Ovary (tissue), 9 donors: Measurements from ENCODE around the gene SLC25A36. TPM values are rescaled to one million over a fixed set of nuclear protein-coding genes. Genes with fewer than 3 reads are reported as not detected.

Experiments used
- DNase-seq, 5 donors: peaks; one replicate each; pipeline ENCODE4 v3.0.0-alpha.2; 2019 to 2020
- H3K27ac ChIP-seq, 2 donors: fragments of 200-600 bp; one replicate each; pipeline versions ENCODE4 v1.5.1 to v1.8.0; 2019 to 2022
- H3K27me3 ChIP-seq: fragments of 200-600 bp; one replicate; pipeline ENCODE4 v1.8.0; 2022
- H3K36me3 ChIP-seq: fragments of 200-600 bp; sonication (generic); one replicate; pipeline ENCODE4 v1.5.1; 2019
- H3K4me1 ChIP-seq: one replicate; pipeline ENCODE4 v1.8.1; 2013; ENCODE audit warnings: mild to moderate bottlenecking, moderate library complexity; ENCODE audit not compliant: insufficient read depth
- H3K4me3 ChIP-seq: fragments of 200-600 bp; sonication (generic); one replicate; pipeline ENCODE4 v1.5.1; 2017
- H3K9me3 ChIP-seq, 2 donors: fragments of 200-600 bp in 1 of 2; sonication (generic) in 1 of 2; one replicate each; pipeline versions ENCODE4 v1.5.1 to v1.8.1; 2013 to 2019; ENCODE audit warnings: mild to moderate bottlenecking in 1 of 2, moderate library complexity in 1 of 2
- EP300 ChIP-seq: sonication (generic); formaldehyde crosslinking; IDR thresholded peaks from one replicate; pipeline ENCODE4 v1.6.1; 2017; ENCODE audit warnings: antibody characterized with exemption
- POLR2A ChIP-seq: fragments of 450-650 bp; IDR thresholded peaks from one replicate; pipeline ENCODE4 v1.6.1; 2017; ENCODE audit warnings: antibody characterized with exemption, mild to moderate bottlenecking, moderate library complexity
- WGBS, 3 donors: extraction: QIAGEN DNeasy Blood & Tissue Kit in 1 of 3; methylation state at CpG; one replicate each; pipeline versions ENCODE4 v1.1.5 to v1.1.7; 2013 to 2017; 5-methylcytosine and 5-hydroxymethylcytosine counted together
- intact Hi-C, 4 donors: fragments of 100-400 bp; cut with DNase I; formaldehyde crosslinking; loops; one replicate each; pipeline versions ENCODE4 v1.11.0 to v1.15.1; 2022 to 2023
- polyA plus RNA-seq, 2 donors: library from polyadenylated mRNA; stranded (reverse); fragments of 200-250 nt in 1 of 2; fragments of 350-450 nt in 1 of 2; fragmentation: Illumina TruSeq in 1 of 2; extraction: RNeasy Lipid Tissue Mini Kit (QIAGEN cat#74804) in 1 of 2; gene quantifications; one replicate each; pipeline ENCODE4 v1.2.3, GENCODE V29; 2013 to 2014
- total RNA-seq, 7 donors: library from RNA; depleted of rRNA in 2 of 7; stranded (reverse); fragments of >200 nt in 2 of 7; fragmentation: NEBNext Ultra II Directional in 3 of 7; extraction: Animal tissue kit (Norgen Biotek cat#: 25700) in 3 of 7; gene quantifications; one replicate each; pipeline versions ENCODE4 v1.1.0 to v1.2.4, GENCODE V29; 2016 to 2023
- TF ChIP-seq, protein P1 (sequence below), 3 donors: fragments of 450-650 bp in 2 of 3; fragments of 200-600 bp in 1 of 3; IDR thresholded peaks; one replicate each; pipeline versions ENCODE4 v1.5.1 to v1.8.0; 2016 to 2022; ENCODE audit warnings: antibody characterized with exemption in 3 of 3, mild to moderate bottlenecking in 1 of 3
- donor health status: DM: no; HTN: no; CAD: no; lungs with moderate emphysema.
- donor health status: DM: no; HTN: no; CAD: no.
- donor health status: Bipolar disorder and iron deficiency.
- donor health status: DM: yes; HTN: yes; CAD: no.
- donor health status: DM: no; HTN: no; CAD: no.
- donor health status: DM: yes; HTN: yes; CAD: no.

Gene SLC25A36
- total and polyA plus RNA-seq, 9 donors: 34.7 to 99.3 (median 76.4) TPM

DNA sequence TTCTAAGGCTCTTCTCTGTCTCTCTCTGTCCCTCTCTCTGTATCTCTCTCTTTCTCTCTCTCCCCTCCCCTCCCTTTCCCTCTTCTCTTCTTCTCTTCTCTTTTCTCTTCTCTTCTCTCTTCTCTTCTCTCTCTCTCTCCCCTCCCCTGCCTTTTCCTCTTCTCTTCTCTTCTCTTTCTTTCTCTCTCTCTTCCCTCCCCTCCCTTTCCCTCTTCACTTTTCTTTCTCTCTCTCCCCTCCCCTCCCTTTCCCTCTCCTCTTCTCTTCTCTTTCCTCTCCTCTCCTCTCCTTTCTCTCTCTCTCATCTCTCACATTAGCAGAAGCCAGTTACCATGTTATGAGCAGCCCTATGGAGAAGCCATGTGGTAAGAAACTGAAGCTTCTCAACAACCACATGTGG is 25.0 kb upstream of the SLC25A36 start:
- DNase-seq: no peak
- no peak for TF ChIP-seq EP300
- no peak for TF ChIP-seq POLR2A
- TF ChIP-seq, protein P1, sequence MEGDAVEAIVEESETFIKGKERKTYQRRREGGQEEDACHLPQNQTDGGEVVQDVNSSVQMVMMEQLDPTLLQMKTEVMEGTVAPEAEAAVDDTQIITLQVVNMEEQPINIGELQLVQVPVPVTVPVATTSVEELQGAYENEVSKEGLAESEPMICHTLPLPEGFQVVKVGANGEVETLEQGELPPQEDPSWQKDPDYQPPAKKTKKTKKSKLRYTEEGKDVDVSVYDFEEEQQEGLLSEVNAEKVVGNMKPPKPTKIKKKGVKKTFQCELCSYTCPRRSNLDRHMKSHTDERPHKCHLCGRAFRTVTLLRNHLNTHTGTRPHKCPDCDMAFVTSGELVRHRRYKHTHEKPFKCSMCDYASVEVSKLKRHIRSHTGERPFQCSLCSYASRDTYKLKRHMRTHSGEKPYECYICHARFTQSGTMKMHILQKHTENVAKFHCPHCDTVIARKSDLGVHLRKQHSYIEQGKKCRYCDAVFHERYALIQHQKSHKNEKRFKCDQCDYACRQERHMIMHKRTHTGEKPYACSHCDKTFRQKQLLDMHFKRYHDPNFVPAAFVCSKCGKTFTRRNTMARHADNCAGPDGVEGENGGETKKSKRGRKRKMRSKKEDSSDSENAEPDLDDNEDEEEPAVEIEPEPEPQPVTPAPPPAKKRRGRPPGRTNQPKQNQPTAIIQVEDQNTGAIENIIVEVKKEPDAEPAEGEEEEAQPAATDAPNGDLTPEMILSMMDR (IDR thresholded peaks at IDR 0.05): no peak
- H3K36me3 ChIP-seq: no peaks in the 10 kb centered on the region
- no peaks in the 10 kb centered on the region for H3K9me3 ChIP-seq
- H3K27ac ChIP-seq: no peak overlapping the region
- H3K4me1 ChIP-seq: no peaks in the 10 kb centered on the region
- intact Hi-C loops: no loop called here
- no peak overlapping the region for H3K4me3 ChIP-seq
- no peaks in the 10 kb centered on the region for H3K27me3 ChIP-seq

DNA sequence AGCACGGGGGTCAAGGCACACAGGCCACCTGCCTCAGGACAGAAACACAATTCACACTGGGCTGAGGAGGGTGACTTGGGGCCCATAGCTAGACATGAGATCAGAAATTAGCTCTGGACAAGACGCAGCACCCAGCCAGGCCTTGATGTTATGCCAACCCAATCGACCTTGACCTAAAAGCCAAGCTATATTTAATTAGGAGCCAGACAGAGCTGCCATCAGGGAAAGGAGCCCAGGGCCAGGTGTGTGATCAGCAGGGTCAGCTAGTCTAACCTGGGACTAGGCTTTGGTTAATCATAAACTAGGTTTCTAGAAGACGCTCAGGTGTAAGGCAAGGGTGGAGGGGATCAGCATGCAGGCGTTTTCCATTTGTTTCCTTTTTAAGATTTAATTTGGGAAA is 23.9 kb upstream of the SLC25A36 start:
- Histone ChIP-seq H3K4me3 (no peak overlapping the region), H3K27me3 (no peaks in the 10 kb centered on the region), H3K36me3 (no peaks in the 10 kb centered on the region), H3K4me1 (no peaks in the 10 kb centered on the region), H3K9me3 (no peaks in the 10 kb centered on the region), H3K27ac (no peak overlapping the region)
- TF ChIP-seq POLR2A (no peak), EP300 (no peak)
- TF ChIP-seq, protein P1 (IDR thresholded peaks at IDR 0.05): no peak
- intact Hi-C loops: no loop called here
- DNase-seq: no peak
- 59 to 70% (median 65%) methylated on average over 5 of the region's 5 CpGs for WGBS, 3 donors

DNA sequence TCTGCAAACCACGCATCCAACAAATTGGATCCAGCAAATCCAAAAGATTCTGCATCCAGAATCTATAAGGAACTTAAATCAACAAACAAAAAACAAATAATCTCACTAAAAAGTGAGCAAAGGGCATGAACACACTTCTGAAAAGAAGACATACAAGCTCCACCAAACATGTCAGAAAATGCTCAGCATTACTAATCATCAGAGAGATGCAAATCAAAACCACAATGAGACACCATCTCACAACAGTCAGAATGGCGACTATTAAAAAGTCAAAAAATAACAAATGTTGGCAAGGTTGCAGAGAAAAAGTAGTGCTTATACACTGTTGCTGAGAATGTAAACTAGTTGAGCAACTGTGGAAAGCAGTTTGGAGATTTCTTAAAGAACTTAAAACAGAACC is 21.6 kb upstream of the SLC25A36 start:
- Histone ChIP-seq H3K36me3 (no peaks in the 10 kb centered on the region), H3K4me3 (no peak overlapping the region), H3K27ac (no peak overlapping the region), H3K4me1 (no peaks in the 10 kb centered on the region), H3K27me3 (no peaks in the 10 kb centered on the region), H3K9me3 (no peaks in the 10 kb centered on the region)
- WGBS, 3 donors: 80 to 91% (median 87%) methylated on average over 2 of the region's 2 CpGs
- TF ChIP-seq EP300: no peak
- TF ChIP-seq POLR2A: no peak
- TF ChIP-seq, protein P1 (IDR thresholded peaks at IDR 0.05): no peak
- no peak for DNase-seq
- intact Hi-C loops: no loop called here

DNA sequence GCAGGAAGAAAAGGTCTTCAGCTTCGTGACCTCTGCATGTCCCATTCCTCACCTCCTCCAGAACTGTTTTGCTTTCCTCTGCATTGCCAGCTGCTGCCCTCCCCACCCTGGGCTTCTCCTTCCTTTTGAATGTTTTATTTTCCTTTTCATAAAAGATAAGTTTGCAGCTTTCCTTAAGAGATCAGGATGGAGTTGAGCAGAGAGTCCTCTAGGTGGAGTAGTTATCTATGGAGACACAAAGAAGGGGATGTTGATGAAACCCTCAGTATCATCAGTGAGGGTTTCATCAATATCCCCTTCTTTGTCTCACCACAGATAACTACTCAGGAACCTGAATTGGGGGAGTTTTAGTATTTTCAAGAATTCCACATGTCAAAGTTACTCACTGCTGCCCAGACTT is 19.0 kb upstream of the SLC25A36 start:
- no peak overlapping the region for H3K4me3 ChIP-seq

More for the DNA sequence above, 19.0 kb upstream of the SLC25A36 start:
- no peak for DNase-seq
- TF ChIP-seq EP300: no peak
- TF ChIP-seq POLR2A: no peak
- TF ChIP-seq, protein P1 (IDR thresholded peaks at IDR 0.05): no peak
- Histone ChIP-seq H3K27me3 (no peaks in the 10 kb centered on the region), H3K4me1 (no peaks in the 10 kb centered on the region), H3K36me3 (no peaks in the 10 kb centered on the region), H3K27ac (no peak overlapping the region), H3K9me3 (no peaks in the 10 kb centered on the region)
- 3 to 21% (median 11%) methylated on average over 1 of the region's 1 CpG for WGBS, 3 donors
- intact Hi-C loops: no loop called here
